ENCODE measurements around the gene IRGQ. TPM values are rescaled to one million over a fixed set of nuclear protein-coding genes. Genes with fewer than 3 reads are reported as not detected.

The IRGQ gene
- total and polyA plus RNA-seq, 2 experiments from 2014 or later, result 8.4 to 49.6 TPM

DNA sequence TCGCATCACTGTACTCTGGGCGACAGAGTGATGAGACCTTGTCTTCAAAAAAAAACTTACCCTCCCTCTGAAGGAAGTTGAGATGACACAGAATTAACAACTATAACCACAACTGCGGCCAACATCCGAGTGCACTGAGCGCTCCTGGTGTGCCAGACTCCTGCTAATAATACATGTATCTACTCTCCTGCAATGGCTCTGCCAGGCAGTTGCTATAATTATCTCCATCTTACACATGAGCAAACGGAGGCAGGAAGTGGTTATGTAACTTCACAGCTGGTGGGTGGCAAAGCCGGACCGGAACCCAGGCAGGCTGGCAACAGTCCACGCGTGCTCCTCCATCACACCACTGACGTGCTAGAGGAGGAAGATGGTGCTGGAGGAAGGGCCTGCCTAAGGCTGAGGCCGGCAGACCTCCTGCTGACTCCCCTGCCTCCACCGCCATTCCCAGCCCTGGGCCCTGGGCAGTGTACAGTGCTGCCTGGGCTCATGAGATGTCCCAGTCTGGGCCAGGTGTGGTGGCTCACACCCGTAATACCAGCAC, 33.2 kb downstream of the IRGQ start:
- Histone ChIP-seq H3K27ac (ENCODE audit: low read depth) (no peak overlapping the region), H3K4me1 (ENCODE audit: insufficient read depth) (no peaks in the 10 kb centered on the region), H3K27me3 (ENCODE audit: insufficient read depth) (no peaks in the 10 kb centered on the region), H3K4me3 (no peak overlapping the region), H2AFZ (no peak overlapping the region), H3K4me2 (no peak overlapping the region), H4K20me1 (replicated peaks; ENCODE audit: insufficient read depth) (no peaks in the 10 kb centered on the region; the same call in 1 of the 2 replicates), H3F3A (replicated peaks; ENCODE audit: low read depth) (0 out of 2 replicates have a peak, but pooled peaks cover 5% of the 10 kb centered on the region), H3K36me3 (ENCODE audit: insufficient read depth) (no peaks in the 10 kb centered on the region), H3K9me2 (ENCODE audit: insufficient read depth) (no peaks in the 10 kb centered on the region), H3K79me2 (replicated peaks; ENCODE audit: insufficient read depth) (no peaks in the 10 kb centered on the region)
- ATAC-seq (no peak), DNase-seq (ENCODE audit: low spot score) (no peak)
- Mint-ChIP-seq H3K27me3 (ENCODE audit: insufficient read depth, low read depth, poor library complexity) (peaks cover 2% of the 10 kb centered on the region), H3K36me3 (ENCODE audit: low read depth) (peaks cover 23% of the 10 kb centered on the region), H3K4me1 (no peaks in the 10 kb centered on the region), H3K9me3 (no peaks in the 10 kb centered on the region), H3K27ac (no peak overlapping the region), H3K4me3 (no peak overlapping the region)
- no peak for TF ChIP-seq ZNF331 (CRISPR knock-in tag; IDR thresholded peaks at IDR 0.05; ENCODE audit: low read depth)
- no peak for TF ChIP-seq POLR2AphosphoS5 (IDR thresholded peaks at IDR 0.05; ENCODE audit: low read depth)
- TF ChIP-seq EZH2 (IDR thresholded peaks at IDR 0.05; ENCODE audit: low read depth, unreplicated experiment), result no peak
- TF ChIP-seq REST (IDR thresholded peaks at IDR 0.05; ENCODE audit: unreplicated experiment), result no peak
- no peak for TF ChIP-seq JUNB (IDR thresholded peaks at IDR 0.05; ENCODE audit: unreplicated experiment)
- TF ChIP-seq ZNF114 (CRISPR knock-in tag; IDR thresholded peaks at IDR 0.05), result no peak
- TF ChIP-seq STAT1 (IDR thresholded peaks at IDR 0.05; ENCODE audit: unreplicated experiment), result no peak

DNA sequence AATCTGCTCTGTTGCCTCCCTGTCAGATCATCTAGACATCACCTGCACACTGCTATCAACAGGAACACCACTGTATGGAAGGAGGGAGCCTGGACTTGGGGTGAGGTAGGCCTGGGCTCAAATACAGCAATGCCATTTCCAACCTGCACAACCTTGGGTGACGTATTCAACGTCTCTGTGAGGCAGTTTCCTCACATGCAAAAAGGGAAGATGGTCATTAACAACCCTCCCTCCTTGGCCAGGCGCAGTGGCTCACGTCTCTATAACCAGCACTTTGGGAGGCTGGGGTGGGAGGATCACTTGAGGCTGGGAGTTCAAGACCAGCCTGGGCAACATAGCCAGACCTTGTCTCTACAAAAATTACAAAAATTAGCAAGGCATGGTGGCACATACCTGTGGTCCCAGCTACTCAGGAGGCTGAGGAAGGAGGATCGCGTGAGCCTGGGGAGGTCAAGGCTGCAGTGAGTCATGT, 33.7 kb downstream of the IRGQ start:
- Histone ChIP-seq H3K79me2 (replicated peaks; ENCODE audit: insufficient read depth) (no peaks in the 10 kb centered on the region), H3K36me3 (ENCODE audit: insufficient read depth) (no peaks in the 10 kb centered on the region), H2AFZ (no peak overlapping the region), H3F3A (replicated peaks; ENCODE audit: low read depth) (0 out of 2 replicates have a peak, but pooled peaks cover 5% of the 10 kb centered on the region), H3K4me1 (ENCODE audit: insufficient read depth) (no peaks in the 10 kb centered on the region), H3K4me2 (no peak overlapping the region), H4K20me1 (replicated peaks; ENCODE audit: insufficient read depth) (no peaks in the 10 kb centered on the region; the same call in 1 of the 2 replicates), H3K27me3 (ENCODE audit: insufficient read depth) (no peaks in the 10 kb centered on the region), H3K9me2 (ENCODE audit: insufficient read depth) (no peaks in the 10 kb centered on the region), H3K4me3 (no peak overlapping the region), H3K27ac (ENCODE audit: low read depth) (no peak overlapping the region)
- Mint-ChIP-seq H3K27ac (no peak overlapping the region), H3K9me3 (no peaks in the 10 kb centered on the region), H3K4me1 (no peaks in the 10 kb centered on the region), H3K36me3 (ENCODE audit: low read depth) (peaks cover 23% of the 10 kb centered on the region), H3K27me3 (ENCODE audit: insufficient read depth, low read depth, poor library complexity) (peaks cover 2% of the 10 kb centered on the region), H3K4me3 (no peak overlapping the region)
- no peak for DNase-seq (ENCODE audit: low spot score)
- no peak for ATAC-seq
- no peak for TF ChIP-seq JUNB (IDR thresholded peaks at IDR 0.05; ENCODE audit: unreplicated experiment)
- TF ChIP-seq POLR2AphosphoS5 (IDR thresholded peaks at IDR 0.05; ENCODE audit: low read depth), result no peak
- TF ChIP-seq, protein P1, sequence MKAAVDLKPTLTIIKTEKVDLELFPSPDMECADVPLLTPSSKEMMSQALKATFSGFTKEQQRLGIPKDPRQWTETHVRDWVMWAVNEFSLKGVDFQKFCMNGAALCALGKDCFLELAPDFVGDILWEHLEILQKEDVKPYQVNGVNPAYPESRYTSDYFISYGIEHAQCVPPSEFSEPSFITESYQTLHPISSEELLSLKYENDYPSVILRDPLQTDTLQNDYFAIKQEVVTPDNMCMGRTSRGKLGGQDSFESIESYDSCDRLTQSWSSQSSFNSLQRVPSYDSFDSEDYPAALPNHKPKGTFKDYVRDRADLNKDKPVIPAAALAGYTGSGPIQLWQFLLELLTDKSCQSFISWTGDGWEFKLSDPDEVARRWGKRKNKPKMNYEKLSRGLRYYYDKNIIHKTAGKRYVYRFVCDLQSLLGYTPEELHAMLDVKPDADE (IDR thresholded peaks at IDR 0.05), result no peak
- no peak for TF ChIP-seq ZNF114 (CRISPR knock-in tag; IDR thresholded peaks at IDR 0.05)
- no peak for TF ChIP-seq CREB1 (CRISPR knock-in tag; IDR thresholded peaks at IDR 0.05; ENCODE audit: low read depth)
- no peak for TF ChIP-seq EZH2phosphoT487 (IDR thresholded peaks at IDR 0.05; ENCODE audit: unreplicated experiment)
- TF ChIP-seq EZH2 (IDR thresholded peaks at IDR 0.05; ENCODE audit: low read depth, unreplicated experiment), result no peak
- no peak for TF ChIP-seq STAT1 (IDR thresholded peaks at IDR 0.05; ENCODE audit: unreplicated experiment)
- no peak for TF ChIP-seq NANOG (IDR thresholded peaks at IDR 0.05; ENCODE audit: borderline replicate concordance)
